CD4-positive, alpha-beta memory T cell (primary cell): ENCODE measurements around the gene DNM1L. TPM values are rescaled to one million over a fixed set of nuclear protein-coding genes. Genes with fewer than 3 reads are reported as not detected.

Source experiments
- CTCF ChIA-PET: fragments of 350-600 bp; sonication (Branson Sonifier 250); formaldehyde crosslinking; loops from one replicate; lab custom pipeline; 2021; ENCODE audit warnings: inconsistent platforms; ENCODE audit not compliant: partially characterized antibody; lab: Charles Lee
- POLR2A ChIA-PET: fragments of 350-600 bp; sonication (Branson Sonifier 250); formaldehyde crosslinking; loops from one replicate; lab custom pipeline; 2021; ENCODE audit not compliant: partially characterized antibody; lab: Charles Lee
- DNase-seq, 5 donors: peaks; one replicate each; pipeline versions ENCODE4 v3.0.0 to v3.0.0-alpha.2; 2020 to 2022; ENCODE audit warnings: mixed read lengths in 1 of 5
- H3K27ac ChIP-seq: one replicate; pipeline ENCODE4 v1.7.0; 2013; ENCODE audit warnings: low read depth, low read length
- H3K27me3 ChIP-seq: 2 replicates; pipeline ENCODE4 v1.7.0; 2013; ENCODE audit warnings: mild to moderate bottlenecking, low read length, moderate library complexity; ENCODE audit not compliant: insufficient read depth
- H3K36me3 ChIP-seq: 2 replicates; pipeline ENCODE4 v1.7.0; 2013; ENCODE audit warnings: mild to moderate bottlenecking, low read length, moderate library complexity; ENCODE audit not compliant: insufficient read depth
- H3K4me1 ChIP-seq: 2 replicates; pipeline ENCODE4 v1.7.0; 2013; ENCODE audit warnings: mild to moderate bottlenecking, low read length, moderate library complexity; ENCODE audit not compliant: insufficient read depth
- H3K4me3 ChIP-seq, 2 donors: one replicate each; pipeline ENCODE4 v1.7.0; 2013; ENCODE audit warnings: low read length in 2 of 2, mild to moderate bottlenecking in 1 of 2
- H3K9me3 ChIP-seq, 2 donors: one replicate each; pipeline ENCODE4 v1.7.0; 2013; ENCODE audit warnings: low read length in 2 of 2, control low read depth in 1 of 2; ENCODE audit not compliant: control insufficient read depth in 1 of 2
- H3K27ac Mint-ChIP-seq, 7 donors: one replicate each; pipeline ENCODE4 v1.8.0; 2020 to 2021; ENCODE audit warnings: mixed read lengths in 7 of 7, mild to moderate bottlenecking in 6 of 7, inconsistent platforms in 3 of 7, moderate library complexity in 3 of 7
- H3K27me3 Mint-ChIP-seq, 2 donors: one replicate each; pipeline ENCODE4 v1.8.0; 2020 to 2021; ENCODE audit warnings: mixed read lengths in 2 of 2
- H3K36me3 Mint-ChIP-seq, 2 donors: one replicate each; pipeline ENCODE4 v1.8.0; 2020 to 2021; ENCODE audit warnings: mixed read lengths in 2 of 2, inconsistent platforms in 1 of 2, mild to moderate bottlenecking in 1 of 2
- H3K4me1 Mint-ChIP-seq, 4 donors: one replicate each; pipeline ENCODE4 v1.8.0; 2020 to 2021; ENCODE audit warnings: mixed read lengths in 4 of 4, mild to moderate bottlenecking in 1 of 4
- H3K4me3 Mint-ChIP-seq, 8 donors: one replicate each; pipeline ENCODE4 v1.8.0; 2020 to 2021; ENCODE audit warnings: mixed read lengths in 8 of 8, mild to moderate bottlenecking in 7 of 8, moderate library complexity in 6 of 8, inconsistent platforms in 3 of 8
- H3K9me3 Mint-ChIP-seq, 8 donors: one replicate each; pipeline ENCODE4 v1.8.0; 2020 to 2021; ENCODE audit warnings: mixed read lengths in 8 of 8, mild to moderate bottlenecking in 5 of 8, inconsistent platforms in 3 of 8, moderate library complexity in 1 of 8
- intact Hi-C: fragments of 100-400 bp; cut with micrococcal nuclease; formaldehyde crosslinking; loops from one replicate; pipeline ENCODE4 v1.15.1; 2023
- polyA plus RNA-seq, 2 donors: library from polyadenylated mRNA; unstranded; fragments of 300-500 nt; fragmentation: Illumina TruSeq; gene quantifications; one replicate each; pipeline ENCODE4 v1.2.3, GENCODE V29; 2021
- total RNA-seq, 2 experiments: library from RNA; stranded (reverse); gene quantifications; one replicate each; pipeline ENCODE4 v1.2.3, GENCODE V29; 2021

Gene DNM1L
- total RNA-seq (10 to 100 TPM; 42.7 to 50.1 TPM), polyA plus RNA-seq (10 to 100 TPM; 12.9 to 22.3 TPM)

DNA sequence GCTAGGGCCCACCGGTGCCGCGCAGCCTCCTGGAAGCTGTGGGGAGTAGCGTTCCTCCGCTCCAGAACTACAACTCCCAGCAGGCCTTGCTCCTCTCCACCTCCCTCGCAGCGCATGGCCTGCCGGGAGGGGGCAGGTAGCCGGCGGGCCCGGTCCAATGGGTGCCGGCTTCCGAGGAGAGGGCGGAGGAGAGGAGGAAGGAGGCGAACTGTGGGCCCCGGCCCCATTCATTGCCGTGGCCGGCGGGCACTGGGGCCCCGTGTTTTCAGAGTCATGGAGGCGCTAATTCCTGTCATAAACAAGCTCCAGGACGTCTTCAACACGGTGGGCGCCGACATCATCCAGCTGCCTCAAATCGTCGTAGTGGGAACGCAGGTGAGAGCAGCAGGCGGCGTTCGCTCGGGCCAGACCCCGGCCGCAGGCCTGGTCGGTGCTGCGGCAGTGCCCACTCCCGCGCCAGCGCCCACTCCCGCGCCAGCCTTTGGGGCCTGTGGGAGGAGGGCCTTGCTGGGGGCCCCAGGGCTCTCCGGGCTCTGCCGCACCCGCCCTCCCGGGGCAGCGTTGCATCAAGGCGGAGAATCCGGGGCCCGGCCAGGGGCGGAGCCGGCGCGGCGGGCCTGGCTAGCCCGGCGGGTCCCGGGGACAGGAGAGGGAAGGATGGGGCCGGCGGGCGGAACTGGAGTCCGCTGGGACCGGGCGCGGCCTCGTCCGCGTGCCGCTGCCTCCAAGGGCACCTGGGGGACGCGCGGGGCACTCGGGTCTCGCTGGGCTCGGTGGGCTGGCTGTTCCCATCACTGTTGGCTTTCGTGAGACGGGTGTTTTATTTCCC lies at the start of gene DNM1L:
Gene DNM1L (plus strand): TSS at position 211 of the 829 bp plus-strand sequence. CDS start 63 bp downstream, at position 274.
- no peaks in the 10 kb centered on the region for H3K9me3 Mint-ChIP-seq
- Histone ChIP-seq H3K36me3 (no peaks in the 10 kb centered on the region), H3K4me3 (peak within 1 kb of the TSS; percentile 65 to 69), H3K27me3 (no peaks in the 10 kb centered on the region), H3K9me3 (no peaks in the 10 kb centered on the region), H3K27ac (peak within 1 kb of the TSS; percentile 87), H3K4me1 (peaks cover 18% of the 10 kb centered on the region)
- intact Hi-C loops = loop anchor here (1.0 to 10.0 kb wide), 9 partner anchors 77 to 1985 kb away; partner anchors contain the start of genes ALG10, AMN1, DDX11 and ETFBKMT
- peak within 1 kb of the TSS; percentile 89 to 97 (median 94) for H3K4me3 Mint-ChIP-seq
- peak; percentile 91 to 95 (median 93) for DNase-seq
- H3K36me3 Mint-ChIP-seq = peaks cover 3 to 12% of the 10 kb centered on the region in 2 donors
- H3K27ac Mint-ChIP-seq = peak within 1 kb of the TSS; percentile 80 to 97 (median 94)
- POLR2A ChIA-PET = interaction anchor here (0.7 to 1.9 kb wide), 6 partner anchors 76 to 1925 kb away, joined by 3 to 14 read pairs (median 4); partner anchors contain the start of genes ALG10, CAPRIN2, ETFBKMT and SINHCAF
- CTCF ChIA-PET = interaction anchor here (2.7 kb wide), 1 partner anchor 76 kb away, joined by 21 read pairs; the partner anchor contains the start of gene YARS2
- peaks cover 14 to 37% (median 27%) of the 10 kb centered on the region in 4 donors for H3K4me1 Mint-ChIP-seq
- no peaks in the 10 kb centered on the region for H3K27me3 Mint-ChIP-seq

DNA sequence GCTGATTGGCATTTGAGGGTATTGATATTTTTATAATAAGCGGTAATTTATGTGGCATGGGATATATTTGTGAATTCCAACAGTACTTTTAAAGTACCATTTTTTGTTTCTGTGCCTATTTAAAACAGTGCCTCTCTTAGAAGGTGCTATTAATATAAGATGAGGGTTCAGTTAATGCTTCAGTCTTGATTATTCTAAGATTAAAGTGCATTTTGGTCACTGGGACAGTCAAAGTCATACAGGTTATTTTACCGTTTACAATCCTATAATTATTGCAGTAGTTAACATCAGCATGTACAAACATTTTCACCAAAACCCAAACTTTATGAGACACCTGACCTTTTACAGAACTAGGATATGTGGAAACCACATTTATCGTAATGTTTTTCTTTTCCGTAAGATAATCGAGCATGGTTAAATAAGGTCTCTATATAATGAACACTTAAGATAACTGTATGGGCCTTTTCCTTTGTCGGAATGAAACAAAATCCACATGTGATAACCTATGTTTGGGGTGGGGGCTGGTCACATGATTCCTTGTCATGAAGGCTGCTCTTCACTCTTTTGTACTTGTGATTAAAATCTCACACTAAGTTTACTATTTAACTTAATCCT lies 37.7 kb upstream of the DNM1L start:
- intact Hi-C loops = no loop called here
- no peak overlapping the region for H3K4me3 Mint-ChIP-seq
- ChIA-PET POLR2A (no interaction called here), CTCF (no interaction called here)
- no peaks in the 10 kb centered on the region for H3K36me3 Mint-ChIP-seq
- no peak overlapping the region for H3K4me3 ChIP-seq
- no peaks in the 10 kb centered on the region for H3K4me1 Mint-ChIP-seq
- no peaks in the 10 kb centered on the region for H3K27me3 ChIP-seq
- H3K4me1 ChIP-seq = no peaks in the 10 kb centered on the region
- H3K27me3 Mint-ChIP-seq = peaks cover 0 to 1% of the 10 kb centered on the region in 2 donors
- no peaks in the 10 kb centered on the region for H3K9me3 ChIP-seq
- H3K9me3 Mint-ChIP-seq = peaks cover 0 to 10% (median 3%) of the 10 kb centered on the region in 8 donors
- no peak overlapping the region for H3K27ac ChIP-seq
- H3K27ac Mint-ChIP-seq = no peak overlapping the region
- H3K36me3 ChIP-seq = no peaks in the 10 kb centered on the region
- no peak for DNase-seq

DNA sequence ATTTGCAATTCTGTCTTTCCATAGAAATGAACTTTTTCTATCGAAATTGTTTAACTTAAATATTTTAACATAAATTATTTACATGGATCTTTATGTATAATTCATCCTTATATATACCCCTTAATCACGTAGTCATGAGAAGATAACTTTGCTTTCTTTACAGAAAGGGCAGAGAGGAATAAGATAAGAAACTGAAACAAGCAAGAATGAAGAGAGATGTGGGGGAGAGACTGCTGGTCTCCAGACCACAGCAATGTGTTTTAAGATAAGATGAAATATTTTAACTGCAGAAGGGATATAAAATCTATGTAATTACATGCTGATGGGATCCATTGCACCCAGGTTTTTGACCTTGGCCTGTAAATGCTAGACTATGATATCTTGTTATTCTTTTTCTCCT lies 34.7 kb upstream of the DNM1L start:
- Histone ChIP-seq H3K27me3 (no peaks in the 10 kb centered on the region), H3K9me3 (no peaks in the 10 kb centered on the region), H3K4me3 (no peak overlapping the region), H3K36me3 (no peaks in the 10 kb centered on the region), H3K4me1 (no peaks in the 10 kb centered on the region), H3K27ac (no peak overlapping the region)
- Mint-ChIP-seq H3K4me1 (no peaks in the 10 kb centered on the region), H3K36me3 (no peaks in the 10 kb centered on the region), H3K27me3 (peaks cover 3 to 5% of the 10 kb centered on the region in 2 donors), H3K9me3 (no peaks in the 10 kb centered on the region), H3K27ac (no peak overlapping the region), H3K4me3 (no peak overlapping the region)
- no peak for DNase-seq
- POLR2A ChIA-PET = no interaction called here
- CTCF ChIA-PET = interaction anchor here (0.5 kb wide), 1 partner anchor 14 kb away, joined by 3 read pairs; no protein-coding TSS in a partner anchor
- intact Hi-C loops = no loop called here

DNA sequence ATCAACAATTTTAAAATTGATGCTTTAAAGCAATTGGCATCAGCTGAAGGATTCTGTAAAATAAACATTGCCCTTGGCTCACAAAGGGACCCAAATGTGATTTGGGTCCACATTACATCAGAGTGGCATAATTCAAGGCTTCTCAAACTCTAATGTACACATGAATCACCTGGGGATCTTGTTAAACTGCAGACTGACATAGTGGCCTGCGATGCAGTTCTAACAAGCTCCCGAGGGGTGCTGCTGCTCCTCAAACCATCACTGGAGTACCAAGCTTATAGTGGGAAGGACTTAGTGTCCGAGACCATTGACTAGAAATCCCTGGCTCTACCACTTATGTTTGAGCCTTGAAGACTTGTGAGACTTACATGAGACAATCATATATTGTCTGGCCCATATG lies 31.8 kb upstream of the DNM1L start:
- no peak overlapping the region for H3K27ac Mint-ChIP-seq
- H3K27me3 ChIP-seq = no peaks in the 10 kb centered on the region
- ChIA-PET CTCF (interaction anchor here (0.6 to 1.0 kb wide), 2 partner anchors 11 to 110 kb away, joined by 3 read pairs; no protein-coding TSS in a partner anchor), POLR2A (no interaction called here)
- H3K9me3 ChIP-seq = no peaks in the 10 kb centered on the region
- H3K4me1 Mint-ChIP-seq = no peaks in the 10 kb centered on the region
- H3K36me3 Mint-ChIP-seq = no peaks in the 10 kb centered on the region
- no peaks in the 10 kb centered on the region for H3K36me3 ChIP-seq
- intact Hi-C loops = no loop called here
- H3K4me3 ChIP-seq = no peak overlapping the region
- no peak overlapping the region for H3K4me3 Mint-ChIP-seq
- DNase-seq = no peak
- peaks cover 3 to 4% of the 10 kb centered on the region in 2 donors for H3K27me3 Mint-ChIP-seq
- no peak overlapping the region for H3K27ac ChIP-seq
- no peaks in the 10 kb centered on the region for H3K9me3 Mint-ChIP-seq
- no peaks in the 10 kb centered on the region for H3K4me1 ChIP-seq

DNA sequence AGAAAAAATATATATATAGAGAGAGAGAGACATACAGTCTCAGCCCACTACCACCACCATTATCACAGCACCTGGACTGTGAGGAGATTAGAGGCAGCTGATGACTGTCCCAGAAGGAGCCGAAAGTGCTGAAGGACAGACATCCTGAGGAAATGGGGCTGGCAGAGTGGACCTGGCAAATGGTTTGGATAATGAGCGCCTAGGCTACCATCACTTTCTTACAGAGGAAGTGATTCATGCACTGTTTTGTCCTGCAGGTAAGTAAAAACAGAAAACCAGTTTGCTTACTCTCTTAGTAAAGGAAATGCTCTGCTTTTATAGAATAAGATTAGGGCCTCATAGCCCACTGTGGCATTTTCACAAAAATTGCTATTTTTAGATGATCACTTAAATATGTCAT lies 28.6 kb upstream of the DNM1L start:
- CTCF ChIA-PET = no interaction called here
- POLR2A ChIA-PET = no interaction called here
- Mint-ChIP-seq H3K36me3 (no peaks in the 10 kb centered on the region), H3K4me3 (no peak overlapping the region), H3K27me3 (peaks cover 3 to 4% of the 10 kb centered on the region in 2 donors), H3K4me1 (no peaks in the 10 kb centered on the region), H3K9me3 (no peaks in the 10 kb centered on the region), H3K27ac (no peak overlapping the region)
- Histone ChIP-seq H3K27me3 (no peaks in the 10 kb centered on the region), H3K4me1 (no peaks in the 10 kb centered on the region), H3K9me3 (no peaks in the 10 kb centered on the region), H3K4me3 (no peak overlapping the region), H3K36me3 (no peaks in the 10 kb centered on the region), H3K27ac (no peak overlapping the region)
- DNase-seq = no peak
- intact Hi-C loops = no loop called here

DNA sequence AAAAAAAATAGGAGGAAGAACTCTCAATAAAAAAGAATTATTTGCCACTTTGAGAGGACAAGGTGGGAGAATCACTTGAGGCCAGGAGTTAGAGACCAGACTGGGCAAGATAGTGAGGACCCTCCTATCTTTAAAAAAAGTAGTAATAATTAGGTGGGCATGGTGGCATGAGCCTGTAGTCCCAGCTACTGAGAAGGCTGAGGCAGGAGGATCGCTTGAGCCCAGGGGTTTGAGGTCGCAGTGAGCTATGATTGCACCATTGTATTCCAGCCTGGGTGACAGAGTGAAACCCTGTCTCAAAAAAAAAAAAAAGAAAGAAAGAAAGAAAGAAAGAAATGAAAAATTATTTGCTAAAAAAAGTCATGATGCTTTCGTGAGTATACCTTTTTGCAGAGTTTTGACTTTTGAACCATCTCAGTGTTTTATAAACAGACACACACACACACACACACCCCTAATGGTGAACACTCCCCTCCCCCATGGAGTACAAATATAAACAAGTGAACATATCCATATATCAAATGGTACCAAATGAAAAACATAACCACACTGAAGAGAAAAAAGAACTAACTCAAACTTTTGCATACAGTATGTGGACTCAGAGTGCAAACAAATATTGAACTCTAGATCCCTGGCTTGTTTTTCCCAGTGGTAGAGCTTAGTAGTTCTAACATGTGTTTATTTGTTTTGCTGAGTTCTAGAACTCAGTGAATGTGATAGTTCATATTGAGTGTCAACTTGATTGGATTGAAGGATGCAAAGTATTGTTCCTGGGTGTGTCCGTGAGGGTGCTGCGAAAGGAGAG lies 27.7 kb upstream of the DNM1L start:
- CTCF ChIA-PET = no interaction called here
- POLR2A ChIA-PET = no interaction called here
- H3K36me3 ChIP-seq = no peaks in the 10 kb centered on the region
- intact Hi-C loops = no loop called here
- H3K27me3 ChIP-seq = no peaks in the 10 kb centered on the region
- H3K4me1 ChIP-seq = no peaks in the 10 kb centered on the region
- no peaks in the 10 kb centered on the region for H3K9me3 ChIP-seq
- no peak overlapping the region for H3K4me3 ChIP-seq
- Mint-ChIP-seq H3K4me3 (no peak overlapping the region), H3K4me1 (no peaks in the 10 kb centered on the region), H3K27me3 (peaks cover 3 to 4% of the 10 kb centered on the region in 2 donors), H3K36me3 (no peaks in the 10 kb centered on the region), H3K9me3 (no peaks in the 10 kb centered on the region), H3K27ac (no peak overlapping the region)
- H3K27ac ChIP-seq = no peak overlapping the region
- no peak for DNase-seq

DNA sequence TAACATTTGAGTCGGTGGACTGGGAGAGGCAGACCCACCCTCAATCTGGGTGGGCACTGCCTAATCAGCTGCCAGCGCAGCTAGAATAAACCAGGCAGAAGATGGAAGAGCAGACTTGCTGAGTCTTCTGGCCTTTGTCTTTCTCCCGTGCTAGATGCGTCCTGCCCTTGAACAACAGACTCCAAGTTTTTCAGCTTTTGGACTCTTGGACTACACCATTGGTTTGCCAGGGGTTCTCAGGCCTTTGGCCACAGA lies 27.2 kb upstream of the DNM1L start:
- Histone ChIP-seq H3K36me3 (no peaks in the 10 kb centered on the region), H3K4me3 (no peak overlapping the region), H3K27me3 (no peaks in the 10 kb centered on the region), H3K4me1 (no peaks in the 10 kb centered on the region), H3K27ac (no peak overlapping the region), H3K9me3 (no peaks in the 10 kb centered on the region)
- H3K9me3 Mint-ChIP-seq = no peaks in the 10 kb centered on the region
- DNase-seq = no peak
- H3K36me3 Mint-ChIP-seq = no peaks in the 10 kb centered on the region
- CTCF ChIA-PET = no interaction called here
- H3K27me3 Mint-ChIP-seq = peaks cover 3 to 4% of the 10 kb centered on the region in 2 donors
- H3K27ac Mint-ChIP-seq = no peak overlapping the region
- intact Hi-C loops = no loop called here
- no peak overlapping the region for H3K4me3 Mint-ChIP-seq
- H3K4me1 Mint-ChIP-seq = no peaks in the 10 kb centered on the region
- POLR2A ChIA-PET = no interaction called here
